WTC11 (cell line): Measurements from ENCODE around the gene CELSR3. TPM values are rescaled to one million over a fixed set of nuclear protein-coding genes. Genes with fewer than 3 reads are reported as not detected.

Source experiments
- ARID4B ChIP-seq: sonication (generic); formaldehyde crosslinking; IDR thresholded peaks from 2 replicates; pipeline ENCODE4 v1.8.0; 2023; ENCODE audit warnings: missing genetic modification reagents, mild to moderate bottlenecking, borderline replicate concordance
- ATF1 ChIP-seq: sonication (generic); formaldehyde crosslinking; IDR thresholded peaks from 2 replicates; pipeline ENCODE4 v1.8.1; 2023; ENCODE audit warnings: mild to moderate bottlenecking, moderate library complexity, missing genetic modification reagents
- ATF2 ChIP-seq: sonication (generic); formaldehyde crosslinking; IDR thresholded peaks from 2 replicates; pipeline ENCODE4 v1.8.1; 2022; ENCODE audit warnings: low read depth, missing genetic modification reagents, borderline replicate concordance
- ATF3 ChIP-seq: sonication (generic); formaldehyde crosslinking; conservative IDR thresholded peaks from 2 replicates; pipeline ENCODE4 v1.8.1; 2022; ENCODE audit warnings: mild to moderate bottlenecking, missing genetic modification reagents
- CBFB ChIP-seq: sonication (generic); formaldehyde crosslinking; IDR thresholded peaks from 2 replicates; pipeline ENCODE4 v1.8.1; 2022; ENCODE audit warnings: mild to moderate bottlenecking, low read depth, missing genetic modification reagents
- FOXK1 ChIP-seq: sonication (generic); formaldehyde crosslinking; IDR thresholded peaks from 2 replicates; pipeline ENCODE4 v1.8.0; 2022; ENCODE audit warnings: mild to moderate bottlenecking, moderate library complexity, missing genetic modification reagents
- GTF2I ChIP-seq: fragments of 250-450 bp; sonication (Bioruptor Pico); conservative IDR thresholded peaks from 2 replicates; pipeline ENCODE4 v1.4.0; 2021; ENCODE audit warnings: mild to moderate bottlenecking
- HMGA2 ChIP-seq: fragments of 250-450 bp; sonication (Bioruptor Pico); IDR thresholded peaks from 2 replicates; pipeline ENCODE4 v1.4.0; 2021; ENCODE audit warnings: mild to moderate bottlenecking, moderate library complexity
- IRF2 ChIP-seq: sonication (generic); formaldehyde crosslinking; IDR thresholded peaks from 2 replicates; pipeline ENCODE4 v1.8.0; 2022; ENCODE audit warnings: low read depth, missing genetic modification reagents, borderline replicate concordance
- KAT7 ChIP-seq: sonication (generic); formaldehyde crosslinking; IDR thresholded peaks from 2 replicates; pipeline ENCODE4 v1.8.1; 2023; ENCODE audit warnings: missing genetic modification reagents, mild to moderate bottlenecking, borderline replicate concordance
- MXD4 ChIP-seq: fragments of 250-450 bp; sonication (Bioruptor Pico); IDR thresholded peaks from 2 replicates; pipeline ENCODE4 v1.8.0; 2021; ENCODE audit warnings: mild to moderate bottlenecking, moderate library complexity, borderline replicate concordance
- OVOL2 ChIP-seq: fragments of 250-450 bp; sonication (Bioruptor Pico); IDR thresholded peaks from 2 replicates; pipeline ENCODE4 v1.9.0; 2021; ENCODE audit warnings: mild to moderate bottlenecking, borderline replicate concordance
- SMAD3 ChIP-seq: sonication (generic); formaldehyde crosslinking; IDR thresholded peaks from 2 replicates; pipeline ENCODE4 v1.8.0; 2022; ENCODE audit warnings: missing genetic modification reagents, mild to moderate bottlenecking, borderline replicate concordance
- TCF7 ChIP-seq: sonication (generic); formaldehyde crosslinking; IDR thresholded peaks from 2 replicates; pipeline ENCODE4 v1.8.0; 2022; ENCODE audit warnings: mild to moderate bottlenecking, low read depth, missing genetic modification reagents, moderate library complexity
- TP53 ChIP-seq: sonication (generic); formaldehyde crosslinking; IDR thresholded peaks from 2 replicates; pipeline ENCODE4 v1.8.1; 2023; ENCODE audit warnings: mild to moderate bottlenecking, missing genetic modification reagents
- ZNF121 ChIP-seq: sonication (generic); formaldehyde crosslinking; IDR thresholded peaks from 2 replicates; pipeline ENCODE4 v1.8.0; 2023; ENCODE audit warnings: missing genetic modification reagents
- ZNF138 ChIP-seq: sonication (generic); formaldehyde crosslinking; conservative IDR thresholded peaks from 2 replicates; pipeline ENCODE4 v1.8.1; 2022; ENCODE audit warnings: mild to moderate bottlenecking, moderate library complexity, missing genetic modification reagents
- ZNF219 ChIP-seq: sonication (generic); formaldehyde crosslinking; IDR thresholded peaks from 2 replicates; pipeline ENCODE4 v1.8.0; 2023; ENCODE audit warnings: missing genetic modification reagents, mild to moderate bottlenecking, borderline replicate concordance
- total RNA-seq: library from RNA; stranded (reverse); gene quantifications from 3 replicates; pipeline ENCODE4 v1.2.3, GENCODE V29; 2021
- TF ChIP-seq, protein P1 (sequence below): sonication (generic); formaldehyde crosslinking; IDR thresholded peaks from 2 replicates; pipeline ENCODE4 v1.8.1; 2023; ENCODE audit warnings: mild to moderate bottlenecking, missing genetic modification reagents, borderline replicate concordance
- TF ChIP-seq, protein P2 (sequence below): sonication (generic); formaldehyde crosslinking; IDR thresholded peaks from 2 replicates; pipeline ENCODE4 v1.8.1; 2023; ENCODE audit warnings: mild to moderate bottlenecking, missing genetic modification reagents, moderate library complexity
- TF ChIP-seq, protein P3 (sequence below): fragments of 250-450 bp; sonication (Bioruptor Pico); IDR thresholded peaks from 2 replicates; pipeline ENCODE4 v1.8.0; 2021; ENCODE audit warnings: mild to moderate bottlenecking
- TF ChIP-seq, protein P4 (sequence below): sonication (generic); formaldehyde crosslinking; IDR thresholded peaks from 2 replicates; pipeline ENCODE4 v1.8.0; 2022; ENCODE audit warnings: mild to moderate bottlenecking, missing genetic modification reagents
- TF ChIP-seq, protein P5 (sequence below): sonication (generic); formaldehyde crosslinking; IDR thresholded peaks from 2 replicates; pipeline ENCODE4 v1.8.1; 2023; ENCODE audit warnings: mild to moderate bottlenecking, missing genetic modification reagents, moderate library complexity

Gene CELSR3
- total RNA-seq, 1 experiment from 2014 or later, result 27.9 TPM

GRCh38 chr3:48663489-48664312 is 1.0 kb upstream of the CELSR3 start (continued):
- TF ChIP-seq, protein P1, sequence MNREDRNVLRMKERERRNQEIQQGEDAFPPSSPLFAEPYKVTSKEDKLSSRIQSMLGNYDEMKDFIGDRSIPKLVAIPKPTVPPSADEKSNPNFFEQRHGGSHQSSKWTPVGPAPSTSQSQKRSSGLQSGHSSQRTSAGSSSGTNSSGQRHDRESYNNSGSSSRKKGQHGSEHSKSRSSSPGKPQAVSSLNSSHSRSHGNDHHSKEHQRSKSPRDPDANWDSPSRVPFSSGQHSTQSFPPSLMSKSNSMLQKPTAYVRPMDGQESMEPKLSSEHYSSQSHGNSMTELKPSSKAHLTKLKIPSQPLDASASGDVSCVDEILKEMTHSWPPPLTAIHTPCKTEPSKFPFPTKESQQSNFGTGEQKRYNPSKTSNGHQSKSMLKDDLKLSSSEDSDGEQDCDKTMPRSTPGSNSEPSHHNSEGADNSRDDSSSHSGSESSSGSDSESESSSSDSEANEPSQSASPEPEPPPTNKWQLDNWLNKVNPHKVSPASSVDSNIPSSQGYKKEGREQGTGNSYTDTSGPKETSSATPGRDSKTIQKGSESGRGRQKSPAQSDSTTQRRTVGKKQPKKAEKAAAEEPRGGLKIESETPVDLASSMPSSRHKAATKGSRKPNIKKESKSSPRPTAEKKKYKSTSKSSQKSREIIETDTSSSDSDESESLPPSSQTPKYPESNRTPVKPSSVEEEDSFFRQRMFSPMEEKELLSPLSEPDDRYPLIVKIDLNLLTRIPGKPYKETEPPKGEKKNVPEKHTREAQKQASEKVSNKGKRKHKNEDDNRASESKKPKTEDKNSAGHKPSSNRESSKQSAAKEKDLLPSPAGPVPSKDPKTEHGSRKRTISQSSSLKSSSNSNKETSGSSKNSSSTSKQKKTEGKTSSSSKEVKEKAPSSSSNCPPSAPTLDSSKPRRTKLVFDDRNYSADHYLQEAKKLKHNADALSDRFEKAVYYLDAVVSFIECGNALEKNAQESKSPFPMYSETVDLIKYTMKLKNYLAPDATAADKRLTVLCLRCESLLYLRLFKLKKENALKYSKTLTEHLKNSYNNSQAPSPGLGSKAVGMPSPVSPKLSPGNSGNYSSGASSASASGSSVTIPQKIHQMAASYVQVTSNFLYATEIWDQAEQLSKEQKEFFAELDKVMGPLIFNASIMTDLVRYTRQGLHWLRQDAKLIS, result no peak; the same call in 1 of the 2 replicates
- peak; percentile 52; the same call in 1 of the 2 replicates for TF ChIP-seq CBFB
- TF ChIP-seq, protein P2, sequence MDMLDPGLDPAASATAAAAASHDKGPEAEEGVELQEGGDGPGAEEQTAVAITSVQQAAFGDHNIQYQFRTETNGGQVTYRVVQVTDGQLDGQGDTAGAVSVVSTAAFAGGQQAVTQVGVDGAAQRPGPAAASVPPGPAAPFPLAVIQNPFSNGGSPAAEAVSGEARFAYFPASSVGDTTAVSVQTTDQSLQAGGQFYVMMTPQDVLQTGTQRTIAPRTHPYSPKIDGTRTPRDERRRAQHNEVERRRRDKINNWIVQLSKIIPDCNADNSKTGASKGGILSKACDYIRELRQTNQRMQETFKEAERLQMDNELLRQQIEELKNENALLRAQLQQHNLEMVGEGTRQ (CRISPR knock-in tag), result peak; percentile 73
- no peak for TF ChIP-seq MXD4
- TF ChIP-seq, protein P3, sequence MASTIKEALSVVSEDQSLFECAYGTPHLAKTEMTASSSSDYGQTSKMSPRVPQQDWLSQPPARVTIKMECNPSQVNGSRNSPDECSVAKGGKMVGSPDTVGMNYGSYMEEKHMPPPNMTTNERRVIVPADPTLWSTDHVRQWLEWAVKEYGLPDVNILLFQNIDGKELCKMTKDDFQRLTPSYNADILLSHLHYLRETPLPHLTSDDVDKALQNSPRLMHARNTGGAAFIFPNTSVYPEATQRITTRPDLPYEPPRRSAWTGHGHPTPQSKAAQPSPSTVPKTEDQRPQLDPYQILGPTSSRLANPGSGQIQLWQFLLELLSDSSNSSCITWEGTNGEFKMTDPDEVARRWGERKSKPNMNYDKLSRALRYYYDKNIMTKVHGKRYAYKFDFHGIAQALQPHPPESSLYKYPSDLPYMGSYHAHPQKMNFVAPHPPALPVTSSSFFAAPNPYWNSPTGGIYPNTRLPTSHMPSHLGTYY (CRISPR knock-in tag), result no peak; the same call in 1 of the 2 replicates
- no peak for TF ChIP-seq KAT7
- 0 out of 2 replicates have a peak, but pooled peaks have one; percentile 61 for TF ChIP-seq ATF1 (CRISPR knock-in tag)
- TF ChIP-seq ARID4B (CRISPR knock-in tag), result peak; percentile 38; the same call in 1 of the 2 replicates
- peak; percentile 83 for TF ChIP-seq ATF3 (CRISPR knock-in tag)
- TF ChIP-seq ZNF121 (CRISPR knock-in tag), result no peak
- TF ChIP-seq, protein P4, sequence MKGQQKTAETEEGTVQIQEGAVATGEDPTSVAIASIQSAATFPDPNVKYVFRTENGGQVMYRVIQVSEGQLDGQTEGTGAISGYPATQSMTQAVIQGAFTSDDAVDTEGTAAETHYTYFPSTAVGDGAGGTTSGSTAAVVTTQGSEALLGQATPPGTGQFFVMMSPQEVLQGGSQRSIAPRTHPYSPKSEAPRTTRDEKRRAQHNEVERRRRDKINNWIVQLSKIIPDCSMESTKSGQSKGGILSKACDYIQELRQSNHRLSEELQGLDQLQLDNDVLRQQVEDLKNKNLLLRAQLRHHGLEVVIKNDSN (CRISPR knock-in tag), result peak; percentile 80
- TF ChIP-seq, protein P5, sequence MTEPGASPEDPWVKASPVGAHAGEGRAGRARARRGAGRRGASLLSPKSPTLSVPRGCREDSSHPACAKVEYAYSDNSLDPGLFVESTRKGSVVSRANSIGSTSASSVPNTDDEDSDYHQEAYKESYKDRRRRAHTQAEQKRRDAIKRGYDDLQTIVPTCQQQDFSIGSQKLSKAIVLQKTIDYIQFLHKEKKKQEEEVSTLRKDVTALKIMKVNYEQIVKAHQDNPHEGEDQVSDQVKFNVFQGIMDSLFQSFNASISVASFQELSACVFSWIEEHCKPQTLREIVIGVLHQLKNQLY (CRISPR knock-in tag), result no peak
- peak; percentile 83; the same call in 1 of the 2 replicates for TF ChIP-seq ZNF138 (CRISPR knock-in tag)
- TF ChIP-seq TCF7 (CRISPR knock-in tag), result peak; percentile 84; the same call in 1 of the 2 replicates
- TF ChIP-seq SMAD3, result peak; percentile 91; the same call in 1 of the 2 replicates
- TF ChIP-seq ATF2 (CRISPR knock-in tag), result peak; percentile 84; the same call in 1 of the 2 replicates
- no peak for TF ChIP-seq OVOL2 (CRISPR knock-in tag)
- 0 out of 2 replicates have a peak, but pooled peaks have one; percentile 29 for TF ChIP-seq GTF2I (CRISPR knock-in tag)
- peak; percentile 95 for TF ChIP-seq TP53 (CRISPR knock-in tag)
- TF ChIP-seq ZNF219 (CRISPR knock-in tag), result no peak
- TF ChIP-seq HMGA2 (CRISPR knock-in tag), result no peak
- peak; percentile 96 for TF ChIP-seq FOXK1 (CRISPR knock-in tag)
- TF ChIP-seq IRF2 (CRISPR knock-in tag), result peak; percentile 73; the same call in 1 of the 2 replicates
